GM12872 (cell line): ENCODE measurements around the gene AKAP8.

Experiments used
- CTCF ChIP-seq: IDR thresholded peaks from 3 replicates; pipeline ENCODE4 v1.5.1; 2011; ENCODE audit warnings: low read depth, mild to moderate bottlenecking, low read length, moderate library complexity; ENCODE audit not compliant: insufficient read depth

The AKAP8 gene

DNA sequence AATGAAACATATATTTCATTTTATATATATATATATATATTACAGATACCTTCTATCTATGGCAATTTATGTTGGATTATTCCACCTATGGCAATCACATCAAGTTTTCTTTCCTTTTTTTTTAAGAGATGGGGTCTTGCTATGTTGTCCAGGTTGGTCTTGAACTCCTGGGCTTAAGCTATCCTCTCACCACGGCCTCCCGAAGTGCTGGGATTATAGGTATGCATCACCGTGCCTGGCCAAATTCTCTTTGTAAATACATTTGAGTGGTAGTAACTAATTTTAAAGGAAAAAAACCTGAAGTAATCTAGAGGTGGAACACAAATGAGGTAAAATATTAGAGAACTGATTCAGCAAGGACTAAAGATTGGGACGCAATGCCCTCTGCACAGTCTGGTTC, 25.7 kb downstream of the AKAP8 start:
- TF ChIP-seq CTCF = no peak

DNA sequence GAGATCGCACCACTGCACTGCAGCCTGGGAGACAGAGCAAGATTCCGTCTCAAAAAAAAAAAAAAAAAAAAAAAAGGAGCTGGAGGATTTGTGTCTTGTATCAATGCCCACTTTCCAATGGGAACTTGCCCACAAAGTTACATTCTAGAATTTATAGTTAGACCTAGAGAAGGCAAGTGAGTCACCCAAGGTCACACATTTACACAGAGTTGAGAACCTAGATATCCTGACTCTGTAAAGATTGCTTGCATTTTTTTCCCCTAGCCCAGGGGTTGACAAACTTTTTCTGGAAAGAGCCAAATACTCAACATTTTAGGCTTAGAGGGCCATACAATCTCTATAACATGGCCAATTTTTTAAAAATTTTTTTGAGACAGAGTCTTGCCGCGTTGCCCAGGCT, 39.5 kb downstream of the AKAP8 start:
- no peak for TF ChIP-seq CTCF

- no peak for TF ChIP-seq CTCF
Measured at GRCh38 chr19:15337202-15337601, 42.4 kb downstream of the AKAP8 start.

DNA sequence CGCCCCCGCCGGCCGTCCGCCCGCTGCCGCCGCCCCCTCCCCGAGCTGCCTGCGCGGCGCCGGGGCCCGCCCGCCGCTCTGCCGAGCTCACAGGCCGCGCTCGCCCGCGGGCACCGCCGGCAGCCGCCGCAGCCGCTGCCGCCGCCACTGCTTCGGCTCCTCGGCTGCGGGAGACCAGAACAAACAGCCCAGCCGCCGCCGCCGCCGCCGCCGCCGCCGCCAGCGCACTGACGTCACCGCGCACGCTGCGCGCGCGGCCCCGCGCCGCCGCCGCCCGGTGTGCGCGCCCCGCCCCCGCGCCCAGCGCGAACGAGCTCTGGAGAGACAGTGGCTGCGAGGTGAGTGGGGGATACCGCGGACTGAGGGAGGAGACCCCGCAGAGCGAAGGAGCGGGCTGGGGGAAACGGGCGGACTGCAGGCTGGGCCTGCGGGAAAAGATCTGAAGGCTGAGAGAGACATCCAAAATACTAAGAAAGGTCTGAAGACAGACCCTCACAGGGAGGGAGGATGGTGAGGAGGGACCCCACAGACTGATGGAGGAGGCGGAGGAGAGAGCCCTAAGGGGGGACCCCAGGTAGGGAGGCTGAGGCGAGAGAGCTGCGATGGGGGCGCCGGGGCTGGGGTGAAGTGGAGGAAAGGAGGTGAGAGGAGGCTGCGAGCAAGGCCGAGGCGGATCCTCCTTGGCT, 47.1 kb downstream of the AKAP8 start, which contains the start of gene BRD4:
TSS of gene BRD4 (minus strand) at position 229 of the 686 bp plus-strand sequence. CDS start 59,440 bp downstream, outside the sequence.
- TF ChIP-seq CTCF = no peak

- no peak for TF ChIP-seq CTCF
Measured at GRCh38 chr19:15331419-15332310, 47.9 kb downstream of the AKAP8 start.

DNA sequence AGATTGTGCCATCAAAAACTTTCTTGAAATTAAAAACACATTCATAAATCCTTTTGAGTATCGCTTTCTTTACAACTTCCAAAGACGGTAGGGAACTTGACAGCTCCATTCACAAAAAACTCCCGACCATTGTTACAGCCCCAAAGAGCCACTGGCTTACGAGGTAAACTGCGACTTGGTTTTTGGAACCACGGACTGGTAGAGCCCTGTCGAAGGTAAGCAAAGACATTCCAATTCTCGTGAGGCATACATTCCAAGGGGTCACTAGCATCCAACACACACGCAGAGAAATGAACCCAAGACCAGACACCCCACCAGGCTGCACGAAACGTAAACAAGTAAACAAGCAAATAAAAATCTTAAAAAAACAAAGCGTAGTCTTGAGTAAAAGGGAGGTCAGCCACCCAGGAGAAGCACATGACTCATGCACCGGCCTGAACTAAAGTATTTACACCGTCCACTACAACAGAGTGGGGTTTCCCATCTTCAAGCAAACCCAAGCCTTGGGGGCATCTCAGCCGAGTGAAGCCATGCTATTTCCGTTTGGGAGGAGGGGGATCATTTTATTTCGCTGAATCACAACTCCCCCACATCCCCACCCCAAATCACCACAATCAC, 48.7 kb downstream of the AKAP8 start:
- TF ChIP-seq CTCF = no peak

DNA sequence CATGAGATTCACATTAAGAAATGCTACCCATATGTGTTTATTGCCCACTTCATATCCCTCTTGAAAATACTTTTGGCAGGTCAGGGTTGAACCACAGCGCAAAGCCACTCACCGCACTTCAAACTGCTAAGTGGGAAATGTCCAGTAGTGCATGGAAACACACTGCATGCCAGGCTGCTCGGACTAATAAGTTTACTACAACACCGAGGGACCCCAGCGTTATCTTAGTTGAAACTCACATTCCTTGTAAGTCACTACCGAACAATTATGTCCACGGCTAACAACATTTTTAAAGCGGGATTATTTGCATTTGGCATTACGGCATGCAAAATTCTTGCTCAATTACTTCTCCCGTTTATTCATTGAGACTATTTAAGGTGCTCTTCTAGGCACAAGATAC, 51.3 kb downstream of the AKAP8 start:
- TF ChIP-seq CTCF = no peak
